Endodermal cell (in vitro differentiated cells): ENCODE results near the gene PAMR1. TPM values are rescaled to one million over a fixed set of nuclear protein-coding genes. Genes with fewer than 3 reads are reported as not detected.

Experiments
- DNase-seq: peaks from one replicate; pipeline ENCODE4 v3.0.0-alpha.2; 2017
- H3K27ac ChIP-seq: 2 replicates; pipeline ENCODE4 v1.5.1; 2013; ENCODE audit warnings: mild to moderate bottlenecking, low read depth, low read length, moderate library complexity
- H3K27me3 ChIP-seq: 2 replicates; pipeline ENCODE4 v1.6.1; 2013; ENCODE audit warnings: mild to moderate bottlenecking, low read length, moderate library complexity; ENCODE audit not compliant: insufficient read depth, control insufficient read depth, poor library complexity, severe bottlenecking
- H3K36me3 ChIP-seq: 2 replicates; pipeline ENCODE4 v1.7.0; 2013; ENCODE audit warnings: mild to moderate bottlenecking, low read length, moderate library complexity; ENCODE audit not compliant: control insufficient read depth, insufficient read depth
- H3K4me1 ChIP-seq: one replicate; pipeline ENCODE4 v1.7.0; 2013; ENCODE audit warnings: low read length; ENCODE audit not compliant: control insufficient read depth, insufficient read depth
- H3K4me3 ChIP-seq: 2 replicates; pipeline ENCODE4 v1.5.1; 2013; ENCODE audit warnings: mild to moderate bottlenecking, low read length, moderate library complexity
- H3K9ac ChIP-seq: 2 replicates; pipeline ENCODE4 v1.6.1; 2013; ENCODE audit warnings: mild to moderate bottlenecking, low read length, moderate library complexity; ENCODE audit not compliant: poor library complexity, severe bottlenecking; ENCODE audit errors: extremely low read depth
- H3K9me3 ChIP-seq: 2 replicates; pipeline ENCODE4 v1.6.1; 2013; ENCODE audit warnings: mild to moderate bottlenecking, low read length, moderate library complexity; ENCODE audit not compliant: control insufficient read depth
- H3K27ac Mint-ChIP-seq: 2 replicates; pipeline ENCODE4 v1.8.0; 2020; ENCODE audit warnings: mixed read lengths
- H3K27me3 Mint-ChIP-seq: 2 replicates; pipeline ENCODE4 v1.8.0; 2021; ENCODE audit warnings: mild to moderate bottlenecking, mixed read lengths; ENCODE audit not compliant: insufficient read depth
- H3K36me3 Mint-ChIP-seq: 2 replicates; pipeline ENCODE4 v1.8.0; 2020; ENCODE audit warnings: low read depth, mixed read lengths
- H3K4me1 Mint-ChIP-seq: 2 replicates; pipeline ENCODE4 v1.8.0; 2020; ENCODE audit warnings: mixed read lengths
- H3K4me3 Mint-ChIP-seq: 2 replicates; pipeline ENCODE4 v1.8.0; 2020; ENCODE audit warnings: mild to moderate bottlenecking, moderate library complexity, mixed read lengths
- H3K9me3 Mint-ChIP-seq: 2 replicates; pipeline ENCODE4 v1.8.0; 2020; ENCODE audit warnings: mild to moderate bottlenecking, mixed read lengths
- WGBS, 2 experiments: methylation state at CpG; one replicate each; pipeline versions ENCODE4 v1.1.5 to v1.1.7; 2013; ENCODE audit warnings: missing lambda C conversion rate in 2 of 2, mixed read lengths in 1 of 2; ENCODE audit not compliant: insufficient coverage in 1 of 2, insufficient read length in 1 of 2; 5-methylcytosine and 5-hydroxymethylcytosine counted together
- total RNA-seq, 2 donors: library from RNA; stranded (reverse); fragmentation: NEBNext Ultra II Directional in 1 of 2; extraction: Animal tissue kit (Norgen Biotek cat#: 25700) in 1 of 2; gene quantifications; 2 replicates in 1 of 2; 3 replicates in 1 of 2; pipeline ENCODE4 v1.2.1, GENCODE V29; 2021
- TF ChIP-seq, protein P1 (sequence below): fragments of 200-600 bp; sonication (generic); conservative IDR thresholded peaks from 2 replicates; pipeline ENCODE4 v1.5.0; 2021; ENCODE audit warnings: antibody characterized with exemption, mild to moderate bottlenecking

Gene PAMR1
- total RNA-seq, 2 donors from 2014 or later = 55.3 to 79.0 TPM

DNA sequence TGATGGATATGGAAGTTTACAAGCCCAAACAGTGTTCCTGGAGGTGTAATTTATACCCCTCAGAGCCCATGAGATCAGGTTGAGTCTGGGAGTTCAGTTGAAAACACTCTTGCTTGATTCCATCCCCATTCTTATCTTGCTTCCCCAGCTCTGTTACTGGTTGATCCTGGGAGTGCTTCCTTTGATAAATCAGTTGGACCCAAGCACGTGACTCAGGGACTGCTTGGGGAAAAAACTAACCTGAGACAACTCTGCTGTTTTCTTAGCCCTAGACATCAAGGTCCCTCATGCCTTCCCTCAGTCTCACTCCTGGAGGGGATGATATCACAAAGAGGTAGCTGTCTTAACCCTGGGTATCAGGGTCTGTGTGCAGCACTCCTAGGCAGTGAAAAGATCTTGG lies 71.1 kb downstream of the PAMR1 start:
- TF ChIP-seq, protein P1, sequence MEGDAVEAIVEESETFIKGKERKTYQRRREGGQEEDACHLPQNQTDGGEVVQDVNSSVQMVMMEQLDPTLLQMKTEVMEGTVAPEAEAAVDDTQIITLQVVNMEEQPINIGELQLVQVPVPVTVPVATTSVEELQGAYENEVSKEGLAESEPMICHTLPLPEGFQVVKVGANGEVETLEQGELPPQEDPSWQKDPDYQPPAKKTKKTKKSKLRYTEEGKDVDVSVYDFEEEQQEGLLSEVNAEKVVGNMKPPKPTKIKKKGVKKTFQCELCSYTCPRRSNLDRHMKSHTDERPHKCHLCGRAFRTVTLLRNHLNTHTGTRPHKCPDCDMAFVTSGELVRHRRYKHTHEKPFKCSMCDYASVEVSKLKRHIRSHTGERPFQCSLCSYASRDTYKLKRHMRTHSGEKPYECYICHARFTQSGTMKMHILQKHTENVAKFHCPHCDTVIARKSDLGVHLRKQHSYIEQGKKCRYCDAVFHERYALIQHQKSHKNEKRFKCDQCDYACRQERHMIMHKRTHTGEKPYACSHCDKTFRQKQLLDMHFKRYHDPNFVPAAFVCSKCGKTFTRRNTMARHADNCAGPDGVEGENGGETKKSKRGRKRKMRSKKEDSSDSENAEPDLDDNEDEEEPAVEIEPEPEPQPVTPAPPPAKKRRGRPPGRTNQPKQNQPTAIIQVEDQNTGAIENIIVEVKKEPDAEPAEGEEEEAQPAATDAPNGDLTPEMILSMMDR = no peak
- Mint-ChIP-seq H3K4me1 (peaks cover 3% of the 10 kb centered on the region), H3K27ac (no peak overlapping the region), H3K27me3 (peaks cover 4% of the 10 kb centered on the region), H3K4me3 (no peak overlapping the region), H3K36me3 (peaks cover 28% of the 10 kb centered on the region), H3K9me3 (peaks cover 4% of the 10 kb centered on the region)
- H3K9ac ChIP-seq = no peak overlapping the region
- no peaks in the 10 kb centered on the region for H3K36me3 ChIP-seq
- H3K4me1 ChIP-seq = no peaks in the 10 kb centered on the region
- no peak for DNase-seq
- WGBS, 2 experiments = 67 to 88% methylated on average over 1 of the region's 1 CpG
- H3K9me3 ChIP-seq = peaks cover 9% of the 10 kb centered on the region
- H3K27ac ChIP-seq = no peak overlapping the region
- no peak overlapping the region for H3K4me3 ChIP-seq
- no peaks in the 10 kb centered on the region for H3K27me3 ChIP-seq

DNA sequence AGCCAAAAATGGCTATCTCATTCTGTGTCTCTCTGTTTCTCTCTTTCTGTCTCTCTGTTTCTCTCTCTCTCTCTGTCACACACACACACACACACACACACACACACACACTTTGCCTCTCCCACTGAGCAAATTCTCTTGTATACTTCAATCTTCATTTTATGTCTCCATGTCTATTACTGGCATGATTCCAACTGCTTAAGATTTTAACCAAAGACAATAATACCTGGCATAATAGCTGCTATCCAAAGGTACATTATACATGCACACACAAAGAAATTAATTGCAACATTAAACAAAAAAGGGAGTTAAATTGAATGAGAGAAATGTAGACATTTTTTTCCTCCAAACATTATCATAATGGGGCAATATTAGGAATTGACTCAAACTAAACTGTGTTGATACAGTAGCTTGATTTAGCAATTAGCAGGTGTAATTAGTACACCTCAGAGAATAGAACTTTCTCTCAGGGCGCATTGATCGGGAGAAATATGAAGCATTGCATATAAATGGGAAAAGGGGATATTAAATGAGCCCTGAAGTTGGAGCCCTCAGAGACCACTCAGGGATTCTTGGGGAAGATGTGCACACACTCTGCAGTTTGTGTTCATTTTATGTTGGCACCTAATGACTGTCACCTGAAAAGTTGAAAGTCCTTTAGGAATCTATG lies 88.7 kb downstream of the PAMR1 start:
- Histone ChIP-seq H3K9me3 (no peaks in the 10 kb centered on the region), H3K4me1 (no peaks in the 10 kb centered on the region), H3K36me3 (no peaks in the 10 kb centered on the region), H3K27me3 (peaks cover 54% of the 10 kb centered on the region), H3K4me3 (no peak overlapping the region), H3K9ac (no peak overlapping the region), H3K27ac (no peak overlapping the region)
- H3K27me3 Mint-ChIP-seq = peaks cover 51% of the 10 kb centered on the region
- no peak overlapping the region for H3K27ac Mint-ChIP-seq
- TF ChIP-seq, protein P1 = no peak
- no peaks in the 10 kb centered on the region for H3K9me3 Mint-ChIP-seq
- no peak for DNase-seq
- 91% methylated on average over 2 of the region's 2 CpGs for WGBS, 2 experiments
- H3K36me3 Mint-ChIP-seq = peaks cover 31% of the 10 kb centered on the region
- no peaks in the 10 kb centered on the region for H3K4me1 Mint-ChIP-seq
- H3K4me3 Mint-ChIP-seq = no peak overlapping the region

DNA sequence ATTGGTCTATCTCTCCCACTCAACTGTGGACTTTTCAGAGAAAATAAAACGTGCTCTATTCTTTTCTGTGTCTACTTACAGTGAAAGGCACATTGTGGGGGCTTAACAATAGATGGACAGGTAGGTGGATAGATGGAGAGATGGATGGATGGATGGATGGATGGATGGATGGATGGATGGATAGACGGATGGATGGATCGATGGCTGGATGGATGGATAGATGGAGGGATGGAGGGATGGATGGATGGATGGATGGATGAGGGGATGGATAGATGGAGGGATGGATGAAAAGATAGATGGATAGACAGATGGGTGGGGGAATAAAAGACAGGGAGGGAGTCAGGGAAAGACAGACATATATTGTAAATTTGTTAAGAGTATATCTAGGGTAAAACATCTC lies 91.8 kb downstream of the PAMR1 start:
- Histone ChIP-seq H3K27ac (no peak overlapping the region), H3K27me3 (peaks cover 24% of the 10 kb centered on the region), H3K36me3 (no peaks in the 10 kb centered on the region), H3K9me3 (no peaks in the 10 kb centered on the region), H3K9ac (no peak overlapping the region), H3K4me1 (no peaks in the 10 kb centered on the region), H3K4me3 (no peak overlapping the region)
- Mint-ChIP-seq H3K4me1 (peaks cover 1% of the 10 kb centered on the region), H3K36me3 (peaks cover 34% of the 10 kb centered on the region), H3K27me3 (peaks cover 36% of the 10 kb centered on the region), H3K27ac (no peak overlapping the region), H3K4me3 (no peak overlapping the region), H3K9me3 (no peaks in the 10 kb centered on the region)
- DNase-seq = no peak
- TF ChIP-seq, protein P1 = no peak
- 84 to 100% methylated on average over 2 to 3 of the region's 3 CpGs for WGBS, 2 experiments
